OCI-LY7 (cell line): ENCODE measurements around the gene ANKRD2. TPM values are rescaled to one million over a fixed set of nuclear protein-coding genes. Genes with fewer than 3 reads are reported as not detected.

Experiments used
- BruUV-seq: library from RNA; stranded (reverse); fragments of 400-500 nt; replicated peaks from 2 replicates; lab custom pipeline; 2021; lab: Mats Ljungman, UMichigan
- CTCF ChIA-PET: fragments of 300-600 bp; sonication (Branson Sonifier 250); formaldehyde crosslinking; loops from one replicate; lab custom pipeline; 2022; ENCODE audit warnings: antibody characterized with exemption; ENCODE audit not compliant: unreplicated experiment; lab: Charles Lee
- POLR2A ChIA-PET: fragments of 300-600 bp; sonication (Branson Sonifier 250); formaldehyde crosslinking; loops from one replicate; lab custom pipeline; 2022; ENCODE audit warnings: antibody characterized with exemption; lab: Charles Lee
- DNase-seq: peaks from one replicate; pipeline ENCODE4 v3.0.0-alpha.2; 2015; ENCODE audit warnings: low spot score
- H2AFZ ChIP-seq: fragments of 200-600 bp; sonication (generic), shearing (Covaris generic); 2 replicates; pipeline ENCODE4 v1.6.1; 2014; ENCODE audit warnings: mild to moderate bottlenecking, antibody characterized with exemption, low read length, moderate library complexity
- H3K27ac ChIP-seq: fragments of 200-600 bp; sonication (generic); 2 replicates; pipeline ENCODE4 v1.5.1; 2014; ENCODE audit warnings: mixed run types, low read depth, mild to moderate bottlenecking, moderate library complexity, low read length, inconsistent platforms; ENCODE audit not compliant: poor library complexity, severe bottlenecking
- H3K36me3 ChIP-seq: fragments of 200-600 bp; sonication (generic); 2 replicates; pipeline ENCODE4 v1.6.1; 2014; ENCODE audit warnings: mild to moderate bottlenecking, antibody characterized with exemption, low read length, moderate library complexity, mixed read lengths; ENCODE audit not compliant: insufficient read depth
- H3K4me1 ChIP-seq: fragments of 200-600 bp; sonication (generic); 2 replicates; pipeline ENCODE4 v1.5.1; 2014; ENCODE audit warnings: mild to moderate bottlenecking, low read length; ENCODE audit not compliant: insufficient read depth, poor library complexity, severe bottlenecking
- H3K4me2 ChIP-seq: fragments of 200-600 bp; sonication (generic); 2 replicates; pipeline ENCODE4 v1.6.1; 2014; ENCODE audit warnings: mild to moderate bottlenecking, low read length
- H3K4me3 ChIP-seq: fragments of 200-600 bp; sonication (generic); 2 replicates; pipeline ENCODE4 v1.5.1; 2014; ENCODE audit warnings: mild to moderate bottlenecking, low read depth, low read length; ENCODE audit not compliant: poor library complexity, severe bottlenecking
- H3K79me2 ChIP-seq: fragments of 200-600 bp; sonication (generic); 2 replicates; pipeline ENCODE4 v1.6.1; 2016; ENCODE audit warnings: low read depth, mild to moderate bottlenecking, low read length, moderate library complexity, mixed read lengths; ENCODE audit not compliant: insufficient read depth
- H3K9me2 ChIP-seq: fragments of 200-600 bp; sonication (generic); 2 replicates; pipeline ENCODE4 v1.6.1; 2016; ENCODE audit warnings: mild to moderate bottlenecking, low read length, mixed read lengths; ENCODE audit not compliant: insufficient read depth
- H3K9me3 ChIP-seq: fragments of 200-600 bp; sonication (generic); 2 replicates; pipeline ENCODE4 v1.6.1; 2014; ENCODE audit warnings: mild to moderate bottlenecking, mixed run types, low read length, mixed read lengths
- H4K20me1 ChIP-seq: fragments of 200-600 bp; sonication (generic); 2 replicates; pipeline ENCODE4 v1.6.1; 2014; ENCODE audit warnings: mild to moderate bottlenecking, antibody characterized with exemption, low read length, moderate library complexity, mixed read lengths; ENCODE audit not compliant: insufficient read depth
- EZH2phosphoT487 ChIP-seq: fragments of 200-600 bp; sonication (generic); IDR thresholded peaks from 2 replicates; pipeline ENCODE4 v1.6.1; 2018; ENCODE audit warnings: low read depth, borderline replicate concordance, mild to moderate bottlenecking, mixed run types, antibody characterized with exemption, low read length, moderate library complexity, mixed read lengths
- intact Hi-C: fragments of 100-400 bp; cut with micrococcal nuclease; formaldehyde crosslinking; loops from one replicate; pipeline ENCODE4 v1.10.0; 2022; ENCODE audit not compliant: unreplicated experiment
- total RNA-seq, 2 experiments: library from RNA; depleted of rRNA in 1 of 2; stranded (reverse); fragments of >200 nt in 1 of 2; shearing (Covaris generic) in 1 of 2; gene quantifications; 2 replicates each; pipeline ENCODE4 v1.2.3, GENCODE V29; 2014 to 2022
- TF ChIP-seq, protein P1 (sequence below): fragments of 200-600 bp; sonication (generic); conservative IDR thresholded peaks from 2 replicates; pipeline ENCODE4 v1.5.1; 2014; ENCODE audit warnings: mild to moderate bottlenecking, antibody characterized with exemption, low read length, moderate library complexity, mixed read lengths

The ANKRD2 gene
- total RNA-seq, 2 experiments from 2014 or later, result not detected

- intact Hi-C loops, result no loop called here
- ChIA-PET POLR2A (interaction anchor here (0.7 kb wide), 5 partner anchors 16 to 1926 kb away, joined by 3 to 5 read pairs (median 5); no protein-coding TSS in a partner anchor), CTCF (no interaction called here)
- H2AFZ ChIP-seq, result no peak overlapping the region
- no TSS peak for BruUV-seq
- H3K4me2 ChIP-seq, result no peak overlapping the region
- H3K9me2 ChIP-seq, result no peaks in the 10 kb centered on the region
- no peak overlapping the region for H3K27ac ChIP-seq
- no peaks in the 10 kb centered on the region for H3K36me3 ChIP-seq
- no peaks in the 10 kb centered on the region for H3K79me2 ChIP-seq
- no peaks in the 10 kb centered on the region for H3K4me1 ChIP-seq
- DNase-seq, result no peak
- no peaks in the 10 kb centered on the region for H4K20me1 ChIP-seq
- H3K4me3 ChIP-seq, result no peak overlapping the region
- TF ChIP-seq, protein P1, sequence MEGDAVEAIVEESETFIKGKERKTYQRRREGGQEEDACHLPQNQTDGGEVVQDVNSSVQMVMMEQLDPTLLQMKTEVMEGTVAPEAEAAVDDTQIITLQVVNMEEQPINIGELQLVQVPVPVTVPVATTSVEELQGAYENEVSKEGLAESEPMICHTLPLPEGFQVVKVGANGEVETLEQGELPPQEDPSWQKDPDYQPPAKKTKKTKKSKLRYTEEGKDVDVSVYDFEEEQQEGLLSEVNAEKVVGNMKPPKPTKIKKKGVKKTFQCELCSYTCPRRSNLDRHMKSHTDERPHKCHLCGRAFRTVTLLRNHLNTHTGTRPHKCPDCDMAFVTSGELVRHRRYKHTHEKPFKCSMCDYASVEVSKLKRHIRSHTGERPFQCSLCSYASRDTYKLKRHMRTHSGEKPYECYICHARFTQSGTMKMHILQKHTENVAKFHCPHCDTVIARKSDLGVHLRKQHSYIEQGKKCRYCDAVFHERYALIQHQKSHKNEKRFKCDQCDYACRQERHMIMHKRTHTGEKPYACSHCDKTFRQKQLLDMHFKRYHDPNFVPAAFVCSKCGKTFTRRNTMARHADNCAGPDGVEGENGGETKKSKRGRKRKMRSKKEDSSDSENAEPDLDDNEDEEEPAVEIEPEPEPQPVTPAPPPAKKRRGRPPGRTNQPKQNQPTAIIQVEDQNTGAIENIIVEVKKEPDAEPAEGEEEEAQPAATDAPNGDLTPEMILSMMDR, result no peak
- TF ChIP-seq EZH2phosphoT487, result no peak
- H3K9me3 ChIP-seq, result no peaks in the 10 kb centered on the region
These were observed 45.7 kb downstream of the ANKRD2 start for GRCh38 chr10:97618285-97618684.

DNA sequence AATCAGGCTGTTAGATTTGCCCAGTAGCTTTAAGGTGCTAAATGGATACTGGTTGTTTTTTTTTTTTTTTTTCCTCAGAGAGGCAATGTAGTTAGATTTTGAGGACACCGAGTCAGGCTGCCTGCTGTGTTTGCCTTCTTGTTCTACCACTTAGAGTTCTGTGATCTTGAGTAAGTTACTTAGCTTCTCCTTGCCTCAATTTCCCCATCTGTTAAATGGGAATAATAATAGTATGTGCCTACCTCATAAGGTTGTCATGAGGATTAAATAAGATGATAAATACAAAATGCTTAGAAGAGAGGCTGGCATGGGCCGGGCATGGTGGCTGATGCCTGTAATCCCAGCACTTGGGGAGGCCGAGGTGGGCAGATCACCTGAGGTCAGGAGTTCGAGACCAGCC is 46.2 kb downstream of the ANKRD2 start:
- ChIA-PET POLR2A (interaction anchor here (0.7 kb wide), 2 partner anchors 20 to 242 kb away, joined by 3 to 5 read pairs; no protein-coding TSS in a partner anchor), CTCF (no interaction called here)
- Histone ChIP-seq H3K4me3 (no peak overlapping the region), H3K79me2 (no peaks in the 10 kb centered on the region), H3K4me2 (no peak overlapping the region), H3K36me3 (no peaks in the 10 kb centered on the region), H3K9me3 (no peaks in the 10 kb centered on the region), H3K9me2 (no peaks in the 10 kb centered on the region), H2AFZ (no peak overlapping the region), H4K20me1 (no peaks in the 10 kb centered on the region), H3K27ac (no peak overlapping the region), H3K4me1 (no peaks in the 10 kb centered on the region)
- no peak for TF ChIP-seq EZH2phosphoT487
- TF ChIP-seq, protein P1, result no peak
- DNase-seq, result no peak
- no TSS peak for BruUV-seq
- intact Hi-C loops, result no loop called here

- Histone ChIP-seq H4K20me1 (no peaks in the 10 kb centered on the region), H2AFZ (no peak overlapping the region), H3K79me2 (no peaks in the 10 kb centered on the region), H3K27ac (no peak overlapping the region), H3K9me3 (no peaks in the 10 kb centered on the region), H3K4me2 (no peak overlapping the region), H3K9me2 (no peaks in the 10 kb centered on the region), H3K36me3 (no peaks in the 10 kb centered on the region), H3K4me1 (no peaks in the 10 kb centered on the region), H3K4me3 (no peak overlapping the region)
- ChIA-PET CTCF (no interaction called here), POLR2A (interaction anchor here (0.5 to 0.7 kb wide), 3 partner anchors 93 to 169 kb away, joined by 4 read pairs; no protein-coding TSS in a partner anchor)
- intact Hi-C loops, result no loop called here
- no TSS peak for BruUV-seq
- TF ChIP-seq, protein P1, result no peak
- TF ChIP-seq EZH2phosphoT487, result no peak
- no peak for DNase-seq
These were observed 50.7 kb downstream of the ANKRD2 start for GRCh38 chr10:97623277-97623676.
